ENCODE results near the gene GTPBP8.

The GTPBP8 gene

GRCh38 chr3:112973325-112974177, 17.2 kb upstream of the GTPBP8 start:
- Histone ChIP-seq H3K9me3 (ENCODE audit: control insufficient read depth, insufficient read depth, low read depth, low read length) (no peaks in the 10 kb centered on the region), H3K27me3 (ENCODE audit: control insufficient read depth, insufficient read depth, low read length) (no peaks in the 10 kb centered on the region), H3K4me3 (ENCODE audit: low read depth, low read length) (no peak overlapping the region), H3K9ac (ENCODE audit: low read length) (no peak overlapping the region), H3K4me1 (ENCODE audit: control insufficient read depth, insufficient read depth, low read length) (no peaks in the 10 kb centered on the region), H3K36me3 (ENCODE audit: control insufficient read depth, insufficient read depth, low read length) (no peaks in the 10 kb centered on the region), H3K27ac (ENCODE audit: low read depth, low read length) (no peak overlapping the region)

- Histone ChIP-seq H3K4me1 (ENCODE audit: control insufficient read depth, insufficient read depth, low read length) (0 out of 2 replicates have a peak, but pooled peaks cover 2% of the 10 kb centered on the region), H3K4me3 (ENCODE audit: low read depth, low read length) (no peak overlapping the region), H3K36me3 (ENCODE audit: control insufficient read depth, insufficient read depth, low read length) (no peaks in the 10 kb centered on the region), H3K27ac (ENCODE audit: low read depth, low read length) (no peak overlapping the region), H3K9me3 (ENCODE audit: control insufficient read depth, insufficient read depth, low read depth, low read length) (no peaks in the 10 kb centered on the region), H3K9ac (ENCODE audit: low read length) (no peak overlapping the region), H3K27me3 (ENCODE audit: control insufficient read depth, insufficient read depth, low read length) (no peaks in the 10 kb centered on the region)
These were observed 16.6 kb upstream of the GTPBP8 start for GRCh38 chr3:112974178-112974517.

- H3K36me3 ChIP-seq (ENCODE audit: control insufficient read depth, insufficient read depth, low read length), result no peaks in the 10 kb centered on the region
- H3K9me3 ChIP-seq (ENCODE audit: control insufficient read depth, insufficient read depth, low read depth, low read length), result no peaks in the 10 kb centered on the region
- H3K4me1 ChIP-seq (ENCODE audit: control insufficient read depth, insufficient read depth, low read length), result 0 out of 2 replicates have a peak, but pooled peaks cover 2% of the 10 kb centered on the region
- no peak within 1 kb of the TSS for H3K4me3 ChIP-seq (ENCODE audit: low read depth, low read length)
- H3K27ac ChIP-seq (ENCODE audit: low read depth, low read length), result no peak within 1 kb of the TSS
- H3K9ac ChIP-seq (ENCODE audit: low read length), result no peak within 1 kb of the TSS
- no peaks in the 10 kb centered on the region for H3K27me3 ChIP-seq (ENCODE audit: control insufficient read depth, insufficient read depth, low read length)
These were observed 15.9 kb upstream of the GTPBP8 start, which contains the start of gene CD200R1 for GRCh38 chr3:112974894-112975293. Gene CD200R1 (minus strand): TSS chr3:112975103. CDS start chr3:112974857, 246 bp downstream.

- Histone ChIP-seq H3K9me3 (ENCODE audit: control insufficient read depth, insufficient read depth, low read depth, low read length) (no peaks in the 10 kb centered on the region), H3K9ac (ENCODE audit: low read length) (no peak overlapping the region), H3K27me3 (ENCODE audit: control insufficient read depth, insufficient read depth, low read length) (no peaks in the 10 kb centered on the region), H3K4me1 (ENCODE audit: control insufficient read depth, insufficient read depth, low read length) (0 out of 2 replicates have a peak, but pooled peaks cover 2% of the 10 kb centered on the region), H3K36me3 (ENCODE audit: control insufficient read depth, insufficient read depth, low read length) (no peaks in the 10 kb centered on the region), H3K27ac (ENCODE audit: low read depth, low read length) (no peak overlapping the region), H3K4me3 (ENCODE audit: low read depth, low read length) (no peak overlapping the region)
These were observed 14.8 kb upstream of the GTPBP8 start for GRCh38 chr3:112976001-112976400.

DNA sequence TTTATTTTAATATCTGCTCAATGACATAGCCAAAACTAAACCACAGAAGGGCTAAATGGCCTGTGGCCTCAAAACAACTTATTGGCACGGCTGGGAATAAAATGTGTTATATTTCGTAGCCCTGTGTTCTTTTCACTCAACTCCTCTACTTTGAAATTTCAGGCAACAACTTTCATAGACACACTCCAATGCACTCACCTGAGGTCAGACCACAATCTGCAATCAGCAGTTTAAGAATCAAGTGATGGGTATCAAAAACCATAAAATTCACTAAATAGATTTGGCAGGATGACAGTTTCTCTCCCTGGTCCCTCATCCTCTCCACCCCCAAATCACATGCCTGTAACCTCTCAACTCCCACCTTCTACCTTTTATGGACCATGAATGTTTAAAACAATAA, 13.8 kb upstream of the GTPBP8 start:
- Histone ChIP-seq H3K4me1 (ENCODE audit: control insufficient read depth, insufficient read depth, low read length) (0 out of 2 replicates have a peak, but pooled peaks cover 2% of the 10 kb centered on the region), H3K9me3 (ENCODE audit: control insufficient read depth, insufficient read depth, low read depth, low read length) (no peaks in the 10 kb centered on the region)

DNA sequence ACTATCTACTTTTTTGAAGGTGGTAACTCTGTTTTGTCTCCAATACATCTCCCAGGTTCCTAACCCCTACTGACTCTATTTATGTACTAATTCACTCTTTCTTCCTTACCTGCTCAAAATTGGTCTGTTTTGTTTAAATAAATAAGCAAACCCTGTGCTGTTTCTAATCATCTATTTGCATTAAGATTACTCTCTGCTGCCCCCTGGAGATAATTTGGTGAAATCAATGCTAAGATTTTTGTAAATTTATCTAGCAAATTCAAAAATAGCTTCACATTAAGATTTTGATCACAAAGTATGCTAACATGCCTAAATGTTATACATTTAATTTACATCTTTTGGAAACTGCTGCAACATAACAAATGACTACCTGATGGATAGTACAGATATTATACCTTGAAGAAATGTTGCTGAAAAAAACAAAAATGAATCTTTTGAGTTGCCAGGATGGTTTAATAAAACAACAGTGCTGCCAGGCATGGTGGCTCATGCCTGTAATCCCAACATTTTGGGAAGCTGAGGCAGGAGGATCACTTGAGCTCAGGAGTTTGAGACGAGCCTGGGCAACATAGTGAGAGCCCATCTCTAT, 11.4 kb upstream of the GTPBP8 start:
- H3K9ac ChIP-seq (ENCODE audit: low read length), result no peak overlapping the region
- H3K36me3 ChIP-seq (ENCODE audit: control insufficient read depth, insufficient read depth, low read length), result no peaks in the 10 kb centered on the region
- 0 out of 2 replicates have a peak, but pooled peaks cover 2% of the 10 kb centered on the region for H3K4me1 ChIP-seq (ENCODE audit: control insufficient read depth, insufficient read depth, low read length)

More for the DNA sequence above, 13.8 kb upstream of the GTPBP8 start:
- Histone ChIP-seq H3K27ac (ENCODE audit: low read depth, low read length) (no peak overlapping the region), H3K27me3 (ENCODE audit: control insufficient read depth, insufficient read depth, low read length) (no peaks in the 10 kb centered on the region), H3K4me3 (ENCODE audit: low read depth, low read length) (no peak overlapping the region), H3K36me3 (ENCODE audit: control insufficient read depth, insufficient read depth, low read length) (no peaks in the 10 kb centered on the region), H3K9ac (ENCODE audit: low read length) (no peak overlapping the region)

GRCh38 chr3:112980080-112980479, 10.7 kb upstream of the GTPBP8 start:
- H3K4me1 ChIP-seq (ENCODE audit: control insufficient read depth, insufficient read depth, low read length), result 0 out of 2 replicates have a peak, but pooled peaks cover 2% of the 10 kb centered on the region
- no peak overlapping the region for H3K27ac ChIP-seq (ENCODE audit: low read depth, low read length)
- H3K9ac ChIP-seq (ENCODE audit: low read length), result no peak overlapping the region
- no peaks in the 10 kb centered on the region for H3K36me3 ChIP-seq (ENCODE audit: control insufficient read depth, insufficient read depth, low read length)
- H3K9me3 ChIP-seq (ENCODE audit: control insufficient read depth, insufficient read depth, low read depth, low read length), result no peaks in the 10 kb centered on the region
- H3K27me3 ChIP-seq (ENCODE audit: control insufficient read depth, insufficient read depth, low read length), result peaks cover 2% of the 10 kb centered on the region; the same call in 1 of the 2 replicates
- H3K4me3 ChIP-seq (ENCODE audit: low read depth, low read length), result no peak overlapping the region

More for the DNA sequence above, 11.4 kb upstream of the GTPBP8 start:
- no peak overlapping the region for H3K4me3 ChIP-seq (ENCODE audit: low read depth, low read length)
- no peaks in the 10 kb centered on the region for H3K27me3 ChIP-seq (ENCODE audit: control insufficient read depth, insufficient read depth, low read length)
- no peak overlapping the region for H3K27ac ChIP-seq (ENCODE audit: low read depth, low read length)
- H3K9me3 ChIP-seq (ENCODE audit: control insufficient read depth, insufficient read depth, low read depth, low read length), result no peaks in the 10 kb centered on the region

DNA sequence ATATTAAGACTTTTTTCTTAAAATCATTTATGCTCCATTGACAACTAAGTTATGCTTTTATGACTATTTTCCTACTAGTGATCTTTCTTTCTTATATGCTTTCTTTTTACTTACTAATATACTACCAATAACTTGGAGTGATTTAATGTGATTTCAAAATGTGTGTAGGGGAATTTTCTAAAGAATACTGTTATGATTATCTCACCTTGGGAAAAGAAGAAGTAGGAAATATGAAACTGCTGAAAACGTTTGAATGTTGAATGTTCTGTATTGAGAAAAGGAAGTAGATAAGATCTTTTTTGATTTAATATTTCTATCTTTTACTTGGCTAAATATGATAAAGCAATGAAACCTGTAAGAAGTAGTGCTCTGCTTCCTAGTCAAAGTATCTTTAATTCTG, 8.1 kb upstream of the GTPBP8 start:
- Histone ChIP-seq H3K36me3 (ENCODE audit: control insufficient read depth, insufficient read depth, low read length) (no peaks in the 10 kb centered on the region), H3K9ac (ENCODE audit: low read length) (no peak overlapping the region), H3K9me3 (ENCODE audit: control insufficient read depth, insufficient read depth, low read depth, low read length) (no peaks in the 10 kb centered on the region), H3K4me1 (ENCODE audit: control insufficient read depth, insufficient read depth, low read length) (0 out of 2 replicates have a peak, but pooled peaks cover 2% of the 10 kb centered on the region), H3K27me3 (ENCODE audit: control insufficient read depth, insufficient read depth, low read length) (peaks cover 2% of the 10 kb centered on the region; the same call in 1 of the 2 replicates), H3K4me3 (ENCODE audit: low read depth, low read length) (no peak overlapping the region), H3K27ac (ENCODE audit: low read depth, low read length) (no peak overlapping the region)

DNA sequence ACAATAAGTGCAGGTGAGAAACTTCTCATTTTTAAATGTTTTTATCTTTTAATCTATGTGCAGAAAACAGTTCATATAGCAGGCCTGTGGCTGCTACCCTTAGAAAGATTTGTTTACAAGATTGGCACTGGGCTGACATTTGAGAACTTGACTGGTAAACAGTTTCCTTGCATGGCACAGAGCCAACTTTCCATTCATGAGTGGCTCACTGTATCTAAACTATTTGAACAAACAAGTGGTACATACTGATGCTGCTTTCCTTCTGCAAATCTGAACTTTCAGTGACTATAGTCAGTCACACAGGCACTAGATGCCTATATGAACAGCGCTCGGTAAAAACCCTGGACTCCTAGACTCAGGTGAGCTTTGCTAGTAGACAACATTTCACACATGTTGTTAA, 6.3 kb upstream of the GTPBP8 start:
- no peaks in the 10 kb centered on the region for H3K4me1 ChIP-seq (ENCODE audit: control insufficient read depth, insufficient read depth, low read length)
- H3K9ac ChIP-seq (ENCODE audit: low read length), result no peak overlapping the region
- H3K4me3 ChIP-seq (ENCODE audit: low read depth, low read length), result no peak overlapping the region
- H3K9me3 ChIP-seq (ENCODE audit: control insufficient read depth, insufficient read depth, low read depth, low read length), result no peaks in the 10 kb centered on the region
- H3K27me3 ChIP-seq (ENCODE audit: control insufficient read depth, insufficient read depth, low read length), result peaks cover 2% of the 10 kb centered on the region; the same call in 1 of the 2 replicates
- no peaks in the 10 kb centered on the region for H3K36me3 ChIP-seq (ENCODE audit: control insufficient read depth, insufficient read depth, low read length)
- no peak overlapping the region for H3K27ac ChIP-seq (ENCODE audit: low read depth, low read length)

DNA sequence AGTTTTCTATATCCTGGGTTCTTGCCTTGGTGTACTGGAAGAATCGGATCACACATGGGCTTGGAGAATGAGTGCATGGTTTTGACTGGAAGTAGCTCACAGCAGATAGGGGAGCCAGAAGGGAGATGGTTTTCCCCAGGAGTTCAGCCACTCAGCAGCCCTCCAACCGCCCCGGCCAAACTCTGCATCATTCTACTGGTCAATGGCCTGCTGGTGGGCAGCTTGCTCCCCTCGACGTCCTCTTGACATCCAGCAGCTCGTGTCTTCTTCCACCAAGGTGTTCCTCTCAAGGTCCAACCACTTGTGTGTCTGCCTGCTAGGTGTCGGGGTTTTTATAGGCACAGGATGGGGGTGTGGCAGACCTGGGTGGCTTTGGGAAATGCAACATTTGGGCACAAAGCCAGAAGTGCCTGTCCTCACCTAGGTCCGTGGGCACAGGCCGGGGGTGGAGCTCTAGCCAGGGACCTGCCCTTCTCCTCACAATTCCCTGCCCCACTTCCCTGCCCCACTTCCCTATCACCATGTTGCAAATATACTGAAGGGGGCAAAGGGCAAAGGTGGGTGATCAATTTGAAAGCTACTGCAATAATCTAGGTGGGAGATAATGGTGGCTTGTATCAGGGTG, 3.0 kb upstream of the GTPBP8 start:
- peaks cover 9% of the 10 kb centered on the region; the same call in 1 of the 2 replicates for H3K4me1 ChIP-seq (ENCODE audit: control insufficient read depth, insufficient read depth, low read length)

DNA sequence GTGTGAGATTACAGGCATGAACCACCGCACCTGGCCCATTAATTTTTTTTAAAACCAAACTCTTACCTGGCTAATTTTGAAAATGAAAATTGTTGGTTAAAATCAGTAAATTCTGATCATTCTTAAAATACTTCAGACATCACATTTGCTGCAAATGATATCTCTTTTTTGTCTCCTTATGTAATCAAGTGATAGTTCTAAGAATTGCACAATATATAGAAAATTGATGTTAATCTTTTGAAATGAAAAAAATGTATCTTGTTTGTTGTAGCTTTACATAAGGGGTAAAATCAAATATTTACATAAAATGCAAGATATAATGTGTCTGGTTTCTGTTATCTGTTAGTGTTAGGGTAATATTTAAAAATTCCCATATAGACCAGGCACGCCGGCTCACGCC, 5.0 kb downstream of the GTPBP8 start:
- no peaks in the 10 kb centered on the region for H3K9me3 ChIP-seq (ENCODE audit: control insufficient read depth, insufficient read depth, low read depth, low read length)
- H3K4me3 ChIP-seq (ENCODE audit: low read depth, low read length), result no peak overlapping the region
- no peak overlapping the region for H3K27ac ChIP-seq (ENCODE audit: low read depth, low read length)
- no peak overlapping the region for H3K9ac ChIP-seq (ENCODE audit: low read length)
- H3K4me1 ChIP-seq (ENCODE audit: control insufficient read depth, insufficient read depth, low read length), result peaks cover 9% of the 10 kb centered on the region; the same call in 1 of the 2 replicates
- H3K36me3 ChIP-seq (ENCODE audit: control insufficient read depth, insufficient read depth, low read length), result peaks cover 24% of the 10 kb centered on the region
- no peaks in the 10 kb centered on the region for H3K27me3 ChIP-seq (ENCODE audit: control insufficient read depth, insufficient read depth, low read length)

More for the DNA sequence above, 3.0 kb upstream of the GTPBP8 start:
- H3K36me3 ChIP-seq (ENCODE audit: control insufficient read depth, insufficient read depth, low read length), result no peaks in the 10 kb centered on the region
- no peak overlapping the region for H3K4me3 ChIP-seq (ENCODE audit: low read depth, low read length)
- no peaks in the 10 kb centered on the region for H3K9me3 ChIP-seq (ENCODE audit: control insufficient read depth, insufficient read depth, low read depth, low read length)
- peaks cover 2% of the 10 kb centered on the region; the same call in 1 of the 2 replicates for H3K27me3 ChIP-seq (ENCODE audit: control insufficient read depth, insufficient read depth, low read length)
- no peak overlapping the region for H3K9ac ChIP-seq (ENCODE audit: low read length)
- H3K27ac ChIP-seq (ENCODE audit: low read depth, low read length), result no peak overlapping the region
